ENCODE results near the gene DNAJC15.

Gene DNAJC15

DNA sequence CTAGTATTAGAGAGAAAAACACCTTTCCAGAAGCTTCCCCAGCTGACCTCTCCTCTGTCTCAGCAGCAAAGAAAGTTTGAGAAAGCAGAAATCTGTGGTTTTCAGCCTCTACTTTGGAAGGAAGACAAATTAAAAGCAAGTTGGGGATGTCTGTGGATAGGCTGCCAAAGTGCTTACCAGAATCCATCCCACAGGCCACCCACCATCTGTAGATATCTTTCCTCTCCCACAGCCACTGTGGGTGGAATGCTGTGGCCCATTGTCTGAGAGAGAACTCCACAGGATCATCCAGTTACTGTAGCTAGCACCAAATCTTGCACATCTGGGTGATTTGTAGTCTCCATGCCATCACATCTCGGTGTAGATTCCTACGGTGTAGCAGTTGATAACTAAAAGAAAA is 133.5 kb downstream of the DNAJC15 start:
- Histone ChIP-seq H3K27ac (no peak overlapping the region), H3K9me3 (ENCODE audit: control insufficient read depth, low read length) (no peaks in the 10 kb centered on the region), H2AFZ (no peak overlapping the region), H3K4me1 (no peaks in the 10 kb centered on the region), H3K4me2 (ENCODE audit: low read length) (no peak overlapping the region), H3K9ac (no peak overlapping the region), H3K79me2 (no peaks in the 10 kb centered on the region), H3K4me3 (ENCODE audit: low read depth, low read length) (no peak overlapping the region), H3K27me3 (ENCODE audit: control insufficient read depth, insufficient read depth, low read length) (no peaks in the 10 kb centered on the region), H3K36me3 (ENCODE audit: control insufficient read depth, insufficient read depth, low read length) (no peaks in the 10 kb centered on the region)
- TF ChIP-seq, protein P1, sequence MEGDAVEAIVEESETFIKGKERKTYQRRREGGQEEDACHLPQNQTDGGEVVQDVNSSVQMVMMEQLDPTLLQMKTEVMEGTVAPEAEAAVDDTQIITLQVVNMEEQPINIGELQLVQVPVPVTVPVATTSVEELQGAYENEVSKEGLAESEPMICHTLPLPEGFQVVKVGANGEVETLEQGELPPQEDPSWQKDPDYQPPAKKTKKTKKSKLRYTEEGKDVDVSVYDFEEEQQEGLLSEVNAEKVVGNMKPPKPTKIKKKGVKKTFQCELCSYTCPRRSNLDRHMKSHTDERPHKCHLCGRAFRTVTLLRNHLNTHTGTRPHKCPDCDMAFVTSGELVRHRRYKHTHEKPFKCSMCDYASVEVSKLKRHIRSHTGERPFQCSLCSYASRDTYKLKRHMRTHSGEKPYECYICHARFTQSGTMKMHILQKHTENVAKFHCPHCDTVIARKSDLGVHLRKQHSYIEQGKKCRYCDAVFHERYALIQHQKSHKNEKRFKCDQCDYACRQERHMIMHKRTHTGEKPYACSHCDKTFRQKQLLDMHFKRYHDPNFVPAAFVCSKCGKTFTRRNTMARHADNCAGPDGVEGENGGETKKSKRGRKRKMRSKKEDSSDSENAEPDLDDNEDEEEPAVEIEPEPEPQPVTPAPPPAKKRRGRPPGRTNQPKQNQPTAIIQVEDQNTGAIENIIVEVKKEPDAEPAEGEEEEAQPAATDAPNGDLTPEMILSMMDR (IDR thresholded peaks at IDR 0.05) = no peak

DNA sequence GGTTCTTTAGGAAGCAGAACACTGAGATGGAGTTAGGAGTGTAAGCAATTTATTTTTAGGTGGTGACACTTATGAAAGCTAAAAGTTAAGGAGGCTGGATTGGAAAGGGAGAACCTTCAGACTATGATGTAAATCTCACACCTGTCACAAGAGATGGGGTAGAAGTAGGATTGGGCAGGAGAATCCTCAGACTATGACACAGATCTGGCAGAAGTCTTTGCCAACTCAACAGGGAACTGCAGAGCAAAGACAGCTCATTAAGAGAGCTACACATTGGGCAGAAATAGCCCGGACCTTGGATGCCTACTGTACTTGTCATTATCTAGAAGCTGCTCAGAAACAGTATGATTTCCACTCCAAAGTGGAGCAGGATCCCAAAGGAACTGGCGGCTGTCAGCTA is 134.4 kb downstream of the DNAJC15 start:
- H3K36me3 ChIP-seq (ENCODE audit: control insufficient read depth, insufficient read depth, low read length) = no peaks in the 10 kb centered on the region
- H3K27me3 ChIP-seq (ENCODE audit: control insufficient read depth, insufficient read depth, low read length) = no peaks in the 10 kb centered on the region
- TF ChIP-seq, protein P1 (IDR thresholded peaks at IDR 0.05) = no peak
- no peak overlapping the region for H3K4me3 ChIP-seq (ENCODE audit: low read depth, low read length)
- no peaks in the 10 kb centered on the region for H3K9me3 ChIP-seq (ENCODE audit: control insufficient read depth, low read length)
- no peak overlapping the region for H3K9ac ChIP-seq
- H3K27ac ChIP-seq = no peak overlapping the region
- no peaks in the 10 kb centered on the region for H3K79me2 ChIP-seq
- no peak overlapping the region for H2AFZ ChIP-seq
- H3K4me1 ChIP-seq = no peaks in the 10 kb centered on the region
- H3K4me2 ChIP-seq (ENCODE audit: low read length) = no peak overlapping the region

DNA sequence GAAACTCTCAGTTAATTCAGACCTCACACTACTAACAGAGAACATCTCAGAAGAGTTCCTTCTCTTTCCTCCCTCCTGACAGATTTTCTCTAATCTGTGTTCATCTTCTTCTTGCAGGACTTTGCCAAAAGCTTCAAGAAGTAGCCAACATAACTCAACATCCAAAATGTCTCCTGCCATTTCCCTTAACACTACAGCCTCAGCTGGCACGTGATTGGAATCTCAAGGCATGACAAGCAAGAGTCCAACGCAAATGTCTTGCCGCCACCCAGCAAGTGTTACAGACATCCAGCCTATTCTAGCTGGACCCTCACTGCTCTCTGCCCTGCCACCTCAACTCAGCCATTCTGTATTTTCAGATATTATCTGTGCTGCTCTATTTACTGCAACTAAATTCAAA is 135.1 kb downstream of the DNAJC15 start:
- H3K27me3 ChIP-seq (ENCODE audit: control insufficient read depth, insufficient read depth, low read length) = no peaks in the 10 kb centered on the region
- H3K36me3 ChIP-seq (ENCODE audit: control insufficient read depth, insufficient read depth, low read length) = no peaks in the 10 kb centered on the region
- no peak overlapping the region for H3K9ac ChIP-seq
- H3K4me3 ChIP-seq (ENCODE audit: low read depth, low read length) = no peak overlapping the region
- H2AFZ ChIP-seq = no peak overlapping the region
- no peak overlapping the region for H3K27ac ChIP-seq
- no peaks in the 10 kb centered on the region for H3K79me2 ChIP-seq
- no peaks in the 10 kb centered on the region for H3K9me3 ChIP-seq (ENCODE audit: control insufficient read depth, low read length)
- H3K4me1 ChIP-seq = no peaks in the 10 kb centered on the region
- no peak overlapping the region for H3K4me2 ChIP-seq (ENCODE audit: low read length)
- TF ChIP-seq, protein P1 (IDR thresholded peaks at IDR 0.05) = no peak

DNA sequence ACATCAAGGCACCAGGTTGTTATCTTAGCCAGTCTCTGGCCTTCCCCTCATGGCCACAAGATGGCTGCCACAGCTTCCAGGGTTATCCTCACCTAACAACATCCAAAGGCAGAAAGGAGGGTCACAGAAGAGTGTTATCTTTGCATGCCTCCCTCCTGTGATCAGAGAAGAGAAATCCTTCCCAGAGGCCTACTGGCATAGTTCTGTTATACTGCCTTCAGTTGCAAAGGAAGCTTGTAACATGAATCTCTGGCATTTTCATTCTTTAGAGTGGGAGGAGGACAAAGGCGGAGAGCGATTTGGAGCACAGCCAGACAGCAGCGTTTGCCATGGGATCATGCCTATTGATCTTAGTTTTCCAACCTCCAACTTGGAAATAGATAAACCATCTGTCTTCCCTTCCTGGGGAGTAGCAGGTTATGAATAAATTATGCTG is 135.7 kb downstream of the DNAJC15 start:
- no peaks in the 10 kb centered on the region for H3K4me1 ChIP-seq

More for the DNA sequence above, 135.7 kb downstream of the DNAJC15 start:
- Histone ChIP-seq H3K4me3 (ENCODE audit: low read depth, low read length) (no peak overlapping the region), H3K79me2 (no peaks in the 10 kb centered on the region), H3K27me3 (ENCODE audit: control insufficient read depth, insufficient read depth, low read length) (no peaks in the 10 kb centered on the region), H3K27ac (no peak overlapping the region), H2AFZ (no peak overlapping the region), H3K4me2 (ENCODE audit: low read length) (no peak overlapping the region), H3K9me3 (ENCODE audit: control insufficient read depth, low read length) (no peaks in the 10 kb centered on the region), H3K36me3 (ENCODE audit: control insufficient read depth, insufficient read depth, low read length) (no peaks in the 10 kb centered on the region), H3K9ac (no peak overlapping the region)
- TF ChIP-seq, protein P1 (IDR thresholded peaks at IDR 0.05) = no peak

Data from parathyroid adenoma (tissue), 2 donors.